H1 (cell line): Measurements from ENCODE around the gene HLA-A.

Source experiments
- GABPA ChIP-seq: IDR thresholded peaks from 2 replicates; pipeline ENCODE4 v1.6.1; 2011; ENCODE audit warnings: mild to moderate bottlenecking, low read length, moderate library complexity, borderline replicate concordance; ENCODE audit not compliant: insufficient read depth
- JUN ChIP-seq: IDR thresholded peaks from 2 replicates; pipeline ENCODE4 v1.6.1; 2011; ENCODE audit warnings: low read depth, mild to moderate bottlenecking, improper control_type of control experiment, low read length
- RNF2 ChIP-seq: fragments of 200-900, 300-1000 bp; sonication (generic); IDR thresholded peaks from 2 replicates; pipeline ENCODE4 v1.7.1; 2016; ENCODE audit warnings: borderline replicate concordance, low read depth, mild to moderate bottlenecking, antibody characterized with exemption, low read length; ENCODE audit not compliant: poor library complexity, severe bottlenecking; ENCODE audit errors: missing control alignments
- RXRA ChIP-seq: IDR thresholded peaks from 2 replicates; pipeline ENCODE4 v1.6.1; 2011; ENCODE audit warnings: low read depth, mild to moderate bottlenecking, low read length, moderate library complexity; ENCODE audit not compliant: insufficient read depth
- SP1 ChIP-seq: IDR thresholded peaks from 2 replicates; pipeline ENCODE4 v1.6.1; 2011; ENCODE audit warnings: low read depth, low read length
- TF ChIP-seq, protein P1 (sequence below), 3 experiments: IDR thresholded peaks; 1 replicate in 2 of 3; 2 replicates in 1 of 3; pipeline versions ENCODE4 v1.5.1 to v1.6.1; 2011; ENCODE audit warnings: low read length in 3 of 3, mild to moderate bottlenecking in 3 of 3, inconsistent platforms in 2 of 3, low read depth in 1 of 3, moderate library complexity in 1 of 3; ENCODE audit not compliant: insufficient read depth in 1 of 3; ENCODE audit errors: control extremely low read depth in 1 of 3

GRCh38 chr6:29908341-29908662 is 34.0 kb upstream of the HLA-A start:
- TF ChIP-seq SP1 (no peak), RNF2 (no peak), RXRA (no peak), JUN (no peak), GABPA (no peak)
- TF ChIP-seq, protein P1, sequence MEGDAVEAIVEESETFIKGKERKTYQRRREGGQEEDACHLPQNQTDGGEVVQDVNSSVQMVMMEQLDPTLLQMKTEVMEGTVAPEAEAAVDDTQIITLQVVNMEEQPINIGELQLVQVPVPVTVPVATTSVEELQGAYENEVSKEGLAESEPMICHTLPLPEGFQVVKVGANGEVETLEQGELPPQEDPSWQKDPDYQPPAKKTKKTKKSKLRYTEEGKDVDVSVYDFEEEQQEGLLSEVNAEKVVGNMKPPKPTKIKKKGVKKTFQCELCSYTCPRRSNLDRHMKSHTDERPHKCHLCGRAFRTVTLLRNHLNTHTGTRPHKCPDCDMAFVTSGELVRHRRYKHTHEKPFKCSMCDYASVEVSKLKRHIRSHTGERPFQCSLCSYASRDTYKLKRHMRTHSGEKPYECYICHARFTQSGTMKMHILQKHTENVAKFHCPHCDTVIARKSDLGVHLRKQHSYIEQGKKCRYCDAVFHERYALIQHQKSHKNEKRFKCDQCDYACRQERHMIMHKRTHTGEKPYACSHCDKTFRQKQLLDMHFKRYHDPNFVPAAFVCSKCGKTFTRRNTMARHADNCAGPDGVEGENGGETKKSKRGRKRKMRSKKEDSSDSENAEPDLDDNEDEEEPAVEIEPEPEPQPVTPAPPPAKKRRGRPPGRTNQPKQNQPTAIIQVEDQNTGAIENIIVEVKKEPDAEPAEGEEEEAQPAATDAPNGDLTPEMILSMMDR (IDR thresholded peaks at IDR 0.05; ENCODE audit: control extremely low read depth in 1 of 3, insufficient read depth in 1 of 3, low read depth in 1 of 3, low read length in 3 of 3) = no peak
